DMS153 (cell line): ENCODE measurements around the gene HTRA1.

Source experiments
- DNase-seq: peaks from one replicate; lab custom pipeline; 2025; lab: John Stamatoyannopoulos, UW

HTRA1 gene

DNA sequence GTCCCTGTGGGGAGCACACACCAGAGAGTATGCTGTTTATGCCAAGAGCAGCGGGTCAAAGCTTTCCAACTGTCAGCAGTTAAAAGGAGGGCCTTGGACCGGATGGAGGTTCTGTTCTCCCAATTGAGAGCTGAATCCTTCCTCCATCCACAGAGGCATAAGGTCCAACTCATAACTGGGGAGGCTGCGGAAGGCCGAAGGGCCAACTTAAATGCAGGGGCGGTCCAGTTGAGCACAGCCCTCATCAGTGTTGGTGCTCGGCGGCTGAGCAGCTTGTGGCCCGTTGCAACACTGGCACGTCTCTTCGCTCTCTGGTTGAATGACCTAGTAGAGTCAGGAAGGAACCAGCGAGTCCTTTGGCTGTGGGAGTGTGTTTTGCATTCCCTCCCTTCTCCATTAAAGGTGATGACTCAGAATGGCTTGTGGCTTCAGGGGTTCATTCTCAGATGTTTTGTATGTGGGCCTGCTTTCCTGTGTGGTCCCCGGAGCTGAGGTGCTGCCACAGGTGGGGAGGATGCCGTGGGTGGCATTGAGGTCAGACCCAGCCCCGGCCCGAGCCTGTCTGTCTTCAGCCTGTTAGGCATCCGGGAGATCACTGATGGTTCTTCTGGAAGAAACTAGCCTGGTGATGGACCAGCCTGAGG, 54.4 kb downstream of the HTRA1 start:
- DNase-seq: no peak

DNA sequence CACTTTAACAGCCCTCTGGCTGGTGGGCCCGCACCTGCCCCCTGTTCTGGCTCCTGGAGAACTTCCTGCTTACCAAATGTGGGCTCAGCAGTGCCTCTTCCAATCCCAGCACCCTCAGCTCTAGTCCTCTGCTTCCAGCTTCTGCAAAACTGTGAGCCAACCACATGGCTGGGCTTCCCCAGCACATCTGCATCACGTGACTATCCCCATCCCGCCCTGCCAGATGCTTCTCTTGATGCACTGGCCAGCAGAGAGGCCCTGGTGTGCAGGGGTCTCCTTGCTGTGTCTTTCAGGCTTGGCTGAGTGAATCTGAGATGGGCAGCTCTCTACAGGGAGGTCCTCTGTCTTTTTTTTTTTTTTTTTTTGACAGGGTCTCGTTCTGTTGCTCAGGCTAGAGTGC, 55.4 kb downstream of the HTRA1 start:
- no peak for DNase-seq

DNA sequence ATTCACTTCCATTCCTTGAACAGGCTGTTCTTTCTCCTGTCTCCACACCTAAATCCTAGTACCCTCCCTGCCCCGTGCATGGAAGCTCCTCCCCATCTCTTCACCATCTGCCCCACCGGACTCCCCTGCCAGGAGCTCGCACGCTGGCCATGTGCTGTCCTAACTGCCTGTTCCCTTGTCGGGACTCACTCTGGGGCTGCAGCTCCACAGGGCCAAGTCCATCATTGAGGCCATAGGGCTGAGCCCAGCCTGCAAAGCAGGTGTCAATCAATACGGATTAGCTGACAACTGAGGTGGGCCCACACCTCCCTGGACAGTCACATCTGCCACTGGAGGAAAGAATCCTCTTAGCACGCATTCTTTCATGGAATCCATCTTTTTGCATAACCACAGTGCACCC, 57.8 kb downstream of the HTRA1 start:
- no peak for DNase-seq

DNA sequence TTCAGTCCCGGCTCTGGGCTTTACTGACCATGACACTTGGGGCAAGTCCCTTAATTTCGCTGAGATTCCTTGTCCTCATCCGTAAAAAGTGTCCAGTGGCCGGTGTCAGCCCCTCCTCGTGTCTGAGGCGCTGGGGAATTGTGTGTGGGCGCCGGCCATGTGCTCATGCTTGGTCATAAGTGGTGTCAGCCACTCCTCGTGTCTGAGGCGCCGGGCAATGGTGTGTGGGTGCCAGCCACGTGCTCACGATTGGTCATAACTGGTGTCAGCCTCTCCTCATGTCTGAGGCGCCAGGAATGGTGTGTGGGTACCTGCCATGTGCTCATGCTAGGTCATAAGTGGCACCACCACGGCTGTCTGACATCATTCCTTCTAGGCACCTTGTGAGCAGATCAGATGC, 58.5 kb downstream of the HTRA1 start:
- no peak for DNase-seq

DNA sequence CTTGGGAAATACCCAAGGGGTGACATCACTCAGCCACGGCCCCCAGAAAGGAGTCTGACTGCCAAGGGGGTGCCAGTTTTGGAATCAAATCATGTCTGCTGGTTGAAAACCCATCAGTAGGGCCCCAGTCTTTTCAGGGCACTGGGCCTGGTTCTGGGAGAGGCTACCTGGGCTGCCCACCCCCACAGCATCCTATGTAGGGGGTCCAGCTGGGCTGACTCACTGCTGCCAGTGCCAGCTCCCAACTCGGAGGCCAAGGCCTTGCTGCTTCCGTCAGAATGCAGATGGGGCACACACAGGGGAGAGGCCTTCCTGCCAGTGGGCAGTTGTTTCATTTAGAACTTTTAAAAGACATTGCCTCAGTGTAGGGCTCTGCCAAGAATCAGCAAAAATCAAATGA, 59.7 kb downstream of the HTRA1 start:
- DNase-seq: no peak

DNA sequence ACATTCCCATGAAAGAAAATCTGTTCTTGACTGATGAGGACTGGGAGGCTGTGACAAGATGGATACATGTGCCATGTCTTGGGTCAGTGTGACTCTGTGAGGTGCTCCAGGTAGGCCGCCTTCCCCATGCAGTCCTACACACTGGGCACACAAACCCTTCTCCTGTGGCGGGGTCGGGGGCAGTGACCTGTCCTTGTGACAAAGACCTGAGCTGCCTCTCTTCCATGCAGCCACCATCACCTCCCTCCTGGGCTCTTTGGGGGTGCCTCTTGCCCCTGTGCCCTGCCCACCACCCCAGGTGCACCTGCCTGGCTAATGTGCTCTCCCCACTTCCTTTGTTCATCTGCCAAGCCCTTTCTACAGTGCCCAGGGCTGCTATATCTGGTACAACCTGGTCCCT, 63.5 kb downstream of the HTRA1 start:
- no peak for DNase-seq

DNA sequence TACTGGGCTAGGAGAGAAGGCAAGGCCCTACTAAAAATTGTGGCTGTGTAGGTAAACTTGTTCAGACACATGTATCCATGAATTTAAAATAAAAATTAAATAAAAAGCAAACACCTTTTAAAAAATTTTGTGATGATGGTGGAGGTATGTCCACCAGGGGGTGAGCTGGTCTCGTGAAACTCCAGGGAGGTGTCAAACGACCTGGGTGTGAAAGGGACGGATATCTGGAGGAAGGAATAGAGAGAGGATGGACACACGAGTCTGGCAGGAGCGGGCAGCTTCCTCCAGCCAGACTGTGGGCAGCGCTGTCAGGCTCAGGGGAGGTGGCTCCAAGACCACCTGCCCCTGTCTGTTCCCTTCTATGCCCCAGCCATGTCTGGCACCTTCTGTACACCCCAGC, 64.4 kb downstream of the HTRA1 start:
- no peak for DNase-seq

DNA sequence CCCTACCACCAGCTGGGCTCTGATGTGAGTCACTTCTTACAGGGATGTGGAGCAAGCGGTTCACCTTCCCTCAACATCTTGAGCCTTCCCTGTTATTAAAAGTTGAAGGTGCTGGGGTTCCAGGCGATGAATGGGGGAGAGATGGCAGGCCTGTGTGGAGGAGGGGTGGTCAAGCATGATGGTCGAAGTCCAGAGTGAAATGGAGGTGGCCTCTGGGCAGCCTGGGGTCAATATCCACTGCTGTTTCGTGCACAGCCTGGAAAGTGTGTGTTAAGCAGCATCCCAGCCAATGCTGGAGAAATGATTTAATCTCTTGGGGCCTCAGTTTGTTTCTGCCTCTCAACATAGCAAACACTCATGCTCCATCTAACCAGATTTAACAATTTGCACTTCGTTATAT, 65.5 kb downstream of the HTRA1 start:
- DNase-seq: no peak

DNA sequence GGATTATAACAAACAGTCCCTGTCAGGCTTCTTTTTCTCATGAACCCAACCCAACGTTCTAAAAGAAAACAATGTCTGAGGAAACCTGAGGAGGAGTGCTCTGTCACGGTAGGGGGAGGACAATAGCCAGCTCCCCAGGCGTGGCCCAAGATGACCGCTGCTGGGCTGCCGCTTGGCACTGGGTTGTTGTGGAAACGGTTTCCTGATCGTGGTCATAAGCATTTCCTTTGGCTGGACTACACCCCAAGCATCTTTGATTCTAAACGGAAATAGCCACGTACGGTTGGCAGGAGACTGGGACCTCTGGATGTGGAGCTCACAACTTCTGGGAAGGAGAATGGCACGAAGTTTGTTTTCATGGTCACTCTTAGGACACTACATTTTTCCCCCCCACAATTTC, 68.8 kb downstream of the HTRA1 start:
- DNase-seq: no peak

DNA sequence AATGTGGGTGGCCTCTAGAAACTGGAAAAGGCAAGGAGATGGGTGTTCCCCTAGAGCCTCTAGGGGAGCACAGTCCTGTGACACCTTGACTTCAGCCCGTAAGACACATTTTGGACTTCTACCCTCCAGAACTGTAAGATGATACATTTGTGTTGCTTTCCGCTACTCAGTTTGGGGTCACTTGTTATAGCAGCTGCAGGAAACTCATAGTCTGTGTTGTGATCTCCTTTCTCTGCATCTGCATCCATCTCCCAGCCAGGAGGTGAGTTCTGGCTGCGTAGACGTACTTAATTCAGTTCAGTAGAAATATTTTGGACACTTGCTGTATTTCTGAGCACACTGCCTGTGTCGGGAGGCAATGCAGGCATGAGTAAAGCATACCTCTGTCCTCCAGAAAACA, 69.9 kb downstream of the HTRA1 start:
- no peak for DNase-seq

DNA sequence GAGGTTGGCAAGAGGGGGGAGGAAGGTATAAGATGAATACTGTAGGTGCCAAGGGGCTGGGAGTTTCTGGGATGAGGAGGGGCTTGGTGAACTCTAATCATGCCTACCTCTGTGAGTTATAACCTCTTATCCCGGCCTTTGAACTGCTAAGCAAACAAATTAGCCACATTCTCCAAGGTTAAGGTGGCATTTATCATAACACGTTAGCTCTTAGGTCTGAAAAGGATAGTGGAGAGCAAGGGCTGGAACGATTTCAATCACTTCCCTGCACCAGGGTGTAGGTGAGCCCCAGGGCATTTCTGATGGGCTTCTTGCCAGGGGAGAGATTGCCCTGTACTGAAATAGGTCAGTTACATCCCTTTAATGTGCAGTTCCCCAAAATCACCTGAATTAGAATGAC, 70.6 kb downstream of the HTRA1 start:
- DNase-seq: peak; percentile 65

DNA sequence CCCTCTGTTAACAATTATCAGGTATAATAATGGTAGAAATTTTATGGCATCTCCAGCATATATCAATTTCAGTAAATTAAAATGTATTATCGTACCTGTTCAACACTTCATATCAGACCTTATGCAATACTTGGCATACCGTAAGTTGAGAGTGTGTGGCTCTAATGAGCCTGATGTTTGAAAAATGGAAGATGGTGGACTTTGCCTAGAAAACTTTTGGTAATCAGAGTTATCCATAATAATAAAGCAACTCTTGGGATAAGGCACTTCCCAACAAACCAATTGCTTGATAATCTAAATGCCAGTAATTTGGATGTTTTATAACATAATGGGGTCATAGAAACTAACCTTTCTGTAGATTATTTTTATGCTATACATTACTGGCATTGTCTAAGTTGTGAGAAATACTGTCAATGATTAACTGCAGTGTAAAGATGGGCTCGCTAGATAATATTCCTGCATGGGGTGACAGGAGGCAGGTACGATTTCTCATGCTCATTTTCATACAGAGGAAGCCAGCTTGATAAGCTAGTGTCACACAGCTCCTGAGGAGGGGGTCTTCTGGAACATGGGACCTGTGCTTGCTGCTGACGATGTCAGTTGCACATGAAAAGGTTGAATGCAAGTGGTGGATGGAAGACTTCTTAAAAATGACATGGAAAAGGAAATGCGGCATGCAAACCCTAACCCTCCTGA, 71.4 kb downstream of the HTRA1 start:
- no peak for DNase-seq

DNA sequence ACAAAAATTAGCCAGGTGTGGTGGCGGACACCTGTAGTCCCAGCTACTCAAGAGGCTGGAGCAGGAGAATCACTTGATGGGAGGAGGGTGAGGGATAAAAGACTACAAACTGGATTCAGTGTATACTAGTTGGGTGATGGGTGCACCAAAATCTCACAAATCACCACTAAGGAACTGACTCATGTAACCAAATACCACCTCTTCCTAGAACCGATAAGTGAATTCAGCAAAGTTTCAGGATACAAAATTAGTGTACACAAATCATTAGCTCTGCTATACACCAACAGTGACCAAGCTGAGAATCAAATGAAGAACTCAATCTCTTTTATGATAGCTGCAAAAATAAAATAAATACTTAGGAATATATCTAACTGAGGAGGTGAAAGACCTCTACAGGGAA, 76.2 kb downstream of the HTRA1 start:
- DNase-seq: no peak

DNA sequence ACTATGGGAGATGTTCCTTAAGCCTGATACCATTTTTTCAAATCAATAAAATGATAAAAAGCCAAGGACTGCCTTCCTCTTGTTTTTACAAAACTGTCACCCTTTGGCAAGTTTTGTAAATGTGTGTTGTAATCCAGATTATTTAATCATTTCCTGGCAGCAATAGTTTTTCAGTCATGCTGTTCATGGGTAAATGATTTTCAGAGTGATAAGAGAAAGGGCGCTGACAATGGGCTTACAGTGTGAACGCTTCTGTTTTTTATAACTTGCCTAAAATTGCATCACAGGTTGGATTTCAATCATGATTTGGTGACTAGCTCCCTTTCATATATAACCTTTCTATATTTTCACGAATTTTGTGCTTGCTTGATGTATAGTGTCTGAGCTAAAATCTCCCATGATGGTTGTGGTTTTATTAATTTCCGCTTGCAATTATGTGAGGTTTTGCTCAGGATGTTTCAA, 80.2 kb downstream of the HTRA1 start:
- DNase-seq: no peak

DNA sequence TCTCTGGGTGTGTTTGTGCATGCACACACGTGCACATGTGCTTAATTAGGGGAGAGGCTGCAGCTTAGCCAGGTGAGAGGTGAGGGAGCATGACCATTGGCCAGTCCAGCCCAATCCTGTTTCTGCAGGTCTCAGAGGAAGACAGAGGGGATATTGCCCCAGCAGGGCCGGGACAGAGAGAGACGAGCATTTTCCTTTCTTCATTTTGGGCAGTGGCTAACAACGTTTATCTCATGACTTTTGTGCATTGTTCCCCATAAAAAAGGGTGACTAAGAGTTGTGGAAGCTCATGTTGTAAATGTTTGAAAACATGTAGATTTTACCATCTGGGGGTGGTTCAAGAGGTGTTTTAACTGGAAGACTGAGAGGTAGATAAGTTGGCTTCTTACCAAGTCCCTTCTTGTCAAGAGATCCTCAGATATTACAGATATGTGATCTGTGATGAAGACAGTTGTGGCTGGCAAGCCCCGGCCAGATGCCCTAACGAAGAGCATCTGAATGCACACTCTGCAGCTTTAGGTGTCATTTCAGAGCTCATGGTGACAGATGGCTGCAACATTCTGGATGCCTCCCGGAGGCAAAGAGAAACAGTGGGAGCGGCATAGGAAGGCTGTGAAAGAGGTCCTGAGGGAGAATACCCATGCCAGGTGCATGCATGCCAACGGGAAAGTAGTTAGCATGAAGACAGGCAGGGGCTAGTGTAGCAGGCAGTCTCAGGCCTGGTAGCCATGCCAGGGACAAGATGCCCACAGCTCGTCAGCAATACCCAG, 82.5 kb downstream of the HTRA1 start:
- no peak for DNase-seq

DNA sequence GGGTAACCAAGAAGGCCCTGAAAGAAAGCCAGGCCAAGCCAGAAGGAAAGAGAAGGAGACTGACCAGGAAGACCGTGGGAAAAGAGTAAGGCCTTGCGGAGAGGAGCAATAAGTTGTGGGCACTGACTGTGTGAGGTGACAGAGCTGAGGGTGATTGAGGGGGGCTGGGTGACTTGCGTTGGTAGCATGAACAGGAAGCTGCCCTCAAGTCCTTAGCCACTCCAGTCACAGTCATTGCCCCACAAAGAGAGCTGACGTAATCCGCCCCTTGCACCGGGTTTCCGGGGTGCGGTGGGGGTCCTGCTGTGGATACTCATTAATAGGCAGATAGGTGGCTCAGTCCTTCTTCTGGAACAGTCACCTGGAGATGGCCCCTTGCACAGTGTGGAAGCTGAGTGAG, 83.1 kb downstream of the HTRA1 start:
- DNase-seq: no peak

DNA sequence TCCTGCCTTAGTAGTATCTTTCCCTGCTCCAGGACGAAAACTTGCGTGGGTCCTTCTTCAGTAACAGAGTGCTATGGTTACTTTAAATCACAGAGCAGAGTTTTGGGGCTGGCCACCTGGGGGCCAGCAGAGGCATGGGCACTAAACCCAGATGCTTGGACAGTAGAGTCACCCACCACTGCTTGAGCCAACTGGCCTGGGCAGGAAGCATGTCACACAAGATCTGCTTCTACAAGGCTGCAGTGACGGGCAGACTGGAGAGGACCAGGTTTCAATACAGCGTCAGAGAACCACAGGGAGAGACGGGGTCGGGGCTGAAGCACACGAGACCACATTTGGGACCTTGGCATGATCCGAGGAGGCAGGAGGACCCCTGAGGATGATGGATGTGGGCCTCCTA, 84.9 kb downstream of the HTRA1 start:
- no peak for DNase-seq

DNA sequence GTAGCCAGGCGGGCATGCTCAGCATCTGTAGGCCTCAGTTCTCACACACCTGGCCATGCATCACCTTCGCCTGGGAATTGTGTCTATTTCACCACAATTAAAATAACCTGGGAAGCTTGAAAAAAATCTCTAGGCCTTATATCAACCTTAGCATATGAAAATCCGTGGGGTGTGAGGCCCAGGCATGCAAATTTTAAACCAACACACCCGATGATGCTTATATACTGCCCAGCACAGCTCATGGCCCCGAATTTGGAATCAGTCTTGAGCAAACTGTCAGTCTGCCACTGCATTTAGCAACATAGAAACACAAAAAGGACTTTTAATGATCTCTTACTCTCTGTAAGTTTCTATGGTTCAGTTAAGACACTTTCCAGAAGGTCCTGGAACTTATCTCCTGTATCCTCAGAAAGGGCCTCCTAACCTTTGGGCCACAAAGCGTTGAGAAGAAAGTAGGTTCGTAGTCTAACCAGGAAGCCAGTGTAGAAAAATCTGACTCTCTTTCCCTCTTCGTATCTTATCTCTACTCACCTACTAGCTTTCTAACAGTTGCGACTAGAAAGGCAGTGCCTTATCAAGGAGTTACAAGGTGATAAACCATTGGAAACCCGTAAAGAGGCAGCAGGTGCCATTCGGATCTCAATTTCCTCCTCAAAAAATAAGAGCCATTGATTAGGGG, 87.2 kb downstream of the HTRA1 start:
- DNase-seq: no peak

DNA sequence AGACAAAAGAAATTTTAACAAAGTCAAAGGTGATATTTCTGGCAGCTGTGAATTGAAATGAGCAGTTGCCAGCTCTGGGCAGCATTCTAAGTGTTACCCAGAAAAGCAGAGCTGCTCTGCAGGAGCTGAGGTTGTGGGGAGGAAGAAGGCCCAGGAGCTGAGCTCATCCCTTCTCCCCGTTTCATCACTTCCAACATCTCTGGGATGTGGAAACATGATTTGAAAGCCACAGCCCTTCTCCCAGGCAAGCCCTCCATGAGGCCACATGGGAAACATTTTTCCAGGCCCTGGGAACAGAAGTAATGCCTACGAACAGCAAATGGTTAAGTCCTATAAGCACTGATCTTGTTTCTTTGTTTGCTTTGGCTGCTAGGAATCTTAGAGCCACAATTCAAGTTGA, 88.3 kb downstream of the HTRA1 start:
- DNase-seq: no peak

DNA sequence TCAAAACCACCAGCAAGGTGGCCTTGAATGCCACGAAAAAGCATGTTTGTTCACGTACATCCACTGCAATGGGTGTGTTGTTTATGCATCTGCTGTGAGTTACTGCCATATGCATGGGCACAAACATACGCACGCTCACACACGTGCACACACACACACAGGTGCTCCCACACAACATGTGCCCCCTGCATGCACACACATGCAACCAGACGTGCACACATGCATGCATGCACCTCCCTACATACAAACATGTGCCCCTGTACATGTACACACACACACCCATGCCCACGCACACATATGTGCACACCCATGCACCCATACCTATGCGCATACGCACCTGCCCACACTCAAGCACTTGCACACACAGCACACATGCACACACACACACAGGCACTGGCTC, 89.1 kb downstream of the HTRA1 start:
- DNase-seq: no peak

DNA sequence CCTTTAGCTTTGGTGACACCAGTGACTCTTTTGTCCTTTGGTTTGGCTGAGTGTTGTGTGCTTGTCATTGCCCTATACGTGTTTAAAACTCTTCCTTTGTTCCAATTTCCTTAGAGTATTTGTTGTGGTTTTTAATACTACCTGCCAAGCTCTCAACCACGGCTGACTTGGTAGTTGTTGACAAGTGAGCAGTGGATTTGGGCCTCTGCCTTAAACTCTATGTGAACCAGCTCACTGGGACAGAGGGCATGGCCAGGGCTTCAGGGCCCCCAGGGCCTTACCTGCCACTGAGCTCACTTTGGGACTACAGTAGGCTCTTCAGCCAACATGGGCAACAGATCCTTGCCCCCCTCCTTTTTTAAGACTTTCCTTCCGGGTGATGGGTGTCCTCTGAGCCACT, 89.6 kb downstream of the HTRA1 start:
- DNase-seq: no peak

DNA sequence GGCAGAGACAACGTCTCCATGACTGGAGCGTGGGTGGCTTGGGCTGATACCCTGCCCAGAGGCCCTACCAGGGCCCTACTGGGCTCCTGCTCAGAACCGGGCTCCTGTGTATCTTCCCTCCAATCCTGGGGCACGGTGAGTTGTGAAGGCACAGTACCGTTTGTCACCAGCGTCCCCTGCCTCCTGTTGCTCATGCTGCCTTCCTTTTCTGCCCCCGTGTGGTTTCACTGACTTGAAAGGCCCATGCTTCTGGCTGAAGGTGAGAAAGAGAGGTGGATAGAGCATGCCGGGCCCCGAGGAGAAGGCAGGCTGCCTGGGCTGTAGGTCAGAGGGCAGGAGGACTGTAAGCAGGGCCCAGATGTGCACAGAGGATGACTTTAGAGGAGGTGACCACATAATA, 90.1 kb downstream of the HTRA1 start:
- no peak for DNase-seq

DNA sequence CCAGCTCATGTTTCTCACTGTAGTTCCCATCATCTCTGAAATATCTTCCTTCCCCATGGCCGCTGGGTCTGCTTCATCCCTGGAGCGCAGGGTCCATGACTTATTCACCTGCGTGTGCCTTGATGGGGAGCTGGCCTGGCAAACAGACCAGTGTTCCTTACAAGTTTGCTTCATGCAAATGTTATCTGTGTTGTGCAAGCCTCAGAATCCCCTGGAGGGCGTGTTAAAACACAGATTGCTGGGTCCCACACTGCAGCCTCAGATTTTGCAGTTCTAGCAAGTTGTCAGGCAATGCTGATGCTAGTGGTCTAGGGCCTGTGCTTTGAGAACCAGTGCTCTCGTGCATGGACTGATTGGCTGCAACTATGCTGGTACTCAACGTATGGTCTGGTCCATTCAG, 92.0 kb downstream of the HTRA1 start:
- no peak for DNase-seq
